ENCODE data around the gene SLC25A17. TPM values are rescaled to one million over a fixed set of nuclear protein-coding genes. Genes with fewer than 3 reads are reported as not detected.
"Not testable (repeated sequence)": the region's sequence is repeated elsewhere in the genome, so short reads cannot be mapped to it uniquely, and the experiment has no call there.

The SLC25A17 gene
- total RNA-seq, 2 experiments from 2014 or later = 17.1 to 17.5 TPM

DNA sequence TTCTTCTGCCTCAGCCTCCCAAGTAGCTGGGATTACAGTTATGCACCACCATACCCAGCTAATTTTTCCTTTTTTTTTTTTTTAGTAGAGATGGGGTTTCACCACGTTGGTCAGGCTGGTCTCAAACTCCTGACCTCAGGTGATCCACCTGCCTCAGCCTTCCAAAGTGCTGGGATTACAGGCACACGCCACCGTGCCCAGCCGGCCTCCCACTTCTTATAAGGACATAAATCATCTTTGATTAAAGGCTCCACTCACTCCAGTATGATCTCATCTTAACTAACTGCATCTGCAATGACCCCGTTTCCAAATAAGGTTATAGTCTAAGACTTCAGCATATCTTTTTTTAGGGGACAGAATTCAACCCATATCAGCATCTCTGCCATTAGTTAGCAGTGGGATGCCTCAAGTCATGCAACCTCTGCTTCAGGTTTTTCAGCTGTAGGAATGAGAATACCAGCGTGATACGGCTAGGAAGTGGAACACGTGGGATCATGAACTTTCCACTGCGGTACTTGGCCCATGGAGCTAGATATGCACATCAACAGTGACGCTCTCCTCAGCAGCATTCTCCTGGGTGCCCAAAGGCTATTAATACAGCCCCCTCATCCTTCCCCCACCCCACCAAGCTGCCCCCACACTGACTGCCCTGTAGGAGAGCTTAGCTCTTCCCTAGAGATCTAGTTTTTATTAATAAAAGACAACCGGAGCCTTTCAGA lies 98.4 kb downstream of the SLC25A17 start:
- H3K27me3 Mint-ChIP-seq = peaks cover 15% of the 10 kb centered on the region
- H3K4me1 Mint-ChIP-seq = peaks cover 7% of the 10 kb centered on the region
- no peak for DNase-seq
- ChIA-PET CTCF (interaction anchor here (0.6 to 1.9 kb wide), 2 partner anchors 33 to 38 kb away, joined by 3 to 6 read pairs; no protein-coding TSS in a partner anchor), POLR2A (no interaction called here)
- no peaks in the 10 kb centered on the region for H3K9me3 Mint-ChIP-seq
- no peaks in the 10 kb centered on the region for H3K36me3 Mint-ChIP-seq (ENCODE audit: low read depth)
- no peak overlapping the region for H3K27ac Mint-ChIP-seq
- no peak overlapping the region for H3K4me3 Mint-ChIP-seq

DNA sequence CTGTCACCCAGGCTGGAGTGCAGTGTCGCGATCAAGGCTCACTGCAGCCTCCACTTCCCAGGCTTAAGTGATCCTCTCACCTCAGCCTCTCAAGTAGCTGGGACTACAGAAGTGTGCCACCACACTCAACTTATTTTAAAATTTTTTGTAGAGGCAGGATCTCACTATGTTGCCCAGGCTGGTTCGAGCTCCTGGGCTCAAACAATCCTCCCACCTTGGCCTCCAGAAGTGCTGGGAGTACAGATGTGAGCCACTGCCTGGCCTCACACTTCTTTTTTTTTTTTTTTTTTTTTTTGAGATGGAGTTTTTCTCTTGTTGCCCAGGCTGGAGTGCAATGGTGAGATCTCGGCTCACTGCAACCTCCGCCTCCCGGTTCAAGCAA lies 99.0 kb downstream of the SLC25A17 start:
- H3K9me3 Mint-ChIP-seq; CTCF ChIA-PET; H3K27ac Mint-ChIP-seq; DNase-seq; H3K4me1 Mint-ChIP-seq; H3K4me3 Mint-ChIP-seq; H3K36me3 Mint-ChIP-seq (ENCODE audit: low read depth); POLR2A ChIA-PET: not testable (repeated sequence)
- H3K27me3 Mint-ChIP-seq = peaks cover 15% of the 10 kb centered on the region

Other genes starting within 250 kb of the SLC25A17 start
- gene MRTFA, start 182.6 kb downstream of the SLC25A17 start, total RNA-seq = 10 to 100 TPM; 58.5 to 61.5 TPM
- not detected for gene MCHR1, start 139.9 kb downstream of the SLC25A17 start, total RNA-seq
- 100 to 1,000 TPM; 138 to 142 TPM for gene ST13, start 37.3 kb upstream of the SLC25A17 start, total RNA-seq
- 10 to 100 TPM; 11.3 to 13.2 TPM for gene XPNPEP3, start 37.8 kb upstream of the SLC25A17 start, total RNA-seq
- not detected for gene DNAJB7, start 42.8 kb upstream of the SLC25A17 start, total RNA-seq
- gene RBX1, start 132.0 kb upstream of the SLC25A17 start, total RNA-seq = 10 to 100 TPM; 80.7 TPM